OCI-LY3 (cell line): Measurements from ENCODE around the gene CLCF1.

ENCODE experiments used
- EZH2phosphoT487 ChIP-seq: fragments of 200-600 bp; shearing (Covaris generic); IDR thresholded peaks from 2 replicates; pipeline ENCODE4 v1.6.1; 2018; ENCODE audit warnings: antibody characterized with exemption, mixed run types, low read depth
- TF ChIP-seq, protein P1 (sequence below): fragments of 200-600, 300-600 bp; sonication (generic); IDR thresholded peaks from 2 replicates; pipeline ENCODE4 v1.5.1; 2014; ENCODE audit warnings: antibody characterized with exemption, low read length, low read depth

DNA sequence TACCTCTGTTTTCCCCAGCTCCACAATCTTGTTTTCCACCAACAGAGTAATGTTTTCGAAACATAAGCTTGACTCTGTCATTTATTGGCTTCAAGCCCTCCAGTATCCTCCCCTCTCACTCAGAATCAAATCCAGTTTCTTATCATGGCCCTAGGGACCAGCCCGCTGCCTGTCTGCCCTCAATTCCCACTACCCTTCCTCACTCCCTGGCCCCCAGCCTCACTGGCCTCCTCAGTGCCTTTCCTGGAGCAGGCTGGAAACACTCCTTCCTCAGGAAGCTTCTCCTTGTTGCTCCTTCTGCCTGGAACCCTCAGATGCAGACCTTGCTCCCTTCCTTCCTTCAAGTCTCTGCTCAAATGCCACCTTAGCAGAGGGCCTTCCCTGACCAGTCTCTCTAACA, 23.9 kb downstream of the CLCF1 start:
- TF ChIP-seq, protein P1, sequence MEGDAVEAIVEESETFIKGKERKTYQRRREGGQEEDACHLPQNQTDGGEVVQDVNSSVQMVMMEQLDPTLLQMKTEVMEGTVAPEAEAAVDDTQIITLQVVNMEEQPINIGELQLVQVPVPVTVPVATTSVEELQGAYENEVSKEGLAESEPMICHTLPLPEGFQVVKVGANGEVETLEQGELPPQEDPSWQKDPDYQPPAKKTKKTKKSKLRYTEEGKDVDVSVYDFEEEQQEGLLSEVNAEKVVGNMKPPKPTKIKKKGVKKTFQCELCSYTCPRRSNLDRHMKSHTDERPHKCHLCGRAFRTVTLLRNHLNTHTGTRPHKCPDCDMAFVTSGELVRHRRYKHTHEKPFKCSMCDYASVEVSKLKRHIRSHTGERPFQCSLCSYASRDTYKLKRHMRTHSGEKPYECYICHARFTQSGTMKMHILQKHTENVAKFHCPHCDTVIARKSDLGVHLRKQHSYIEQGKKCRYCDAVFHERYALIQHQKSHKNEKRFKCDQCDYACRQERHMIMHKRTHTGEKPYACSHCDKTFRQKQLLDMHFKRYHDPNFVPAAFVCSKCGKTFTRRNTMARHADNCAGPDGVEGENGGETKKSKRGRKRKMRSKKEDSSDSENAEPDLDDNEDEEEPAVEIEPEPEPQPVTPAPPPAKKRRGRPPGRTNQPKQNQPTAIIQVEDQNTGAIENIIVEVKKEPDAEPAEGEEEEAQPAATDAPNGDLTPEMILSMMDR: no peak
- TF ChIP-seq EZH2phosphoT487: no peak
